ENCODE measurements around the gene PGP.

Gene PGP

DNA sequence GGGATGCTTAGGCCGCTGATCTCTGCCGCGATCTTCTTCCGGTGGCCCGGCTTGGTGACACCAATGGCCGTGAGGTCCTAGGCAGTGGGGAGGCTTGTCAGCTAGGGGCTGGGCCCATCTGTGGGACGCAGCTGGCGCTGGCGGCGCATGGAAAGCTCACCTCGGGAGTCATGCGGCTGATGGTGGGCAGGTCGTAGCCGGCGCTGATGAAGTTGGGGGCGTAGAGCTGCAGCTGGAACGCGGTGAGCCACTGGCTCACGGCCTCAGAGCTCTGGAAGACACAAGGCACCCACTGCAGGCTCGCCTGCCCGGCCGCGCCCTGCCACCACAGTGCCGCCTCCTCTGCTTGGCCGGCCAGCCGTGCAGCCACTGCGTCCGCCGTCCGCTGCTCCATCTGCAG lies 31.0 kb downstream of the PGP start:
- DNase-seq (ENCODE audit: low read depth in 3 of 3), result no peak

GRCh38 chr16:2181952-2182351 lies 32.7 kb downstream of the PGP start:
- DNase-seq (ENCODE audit: low read depth in 3 of 3), result no peak

- DNase-seq (ENCODE audit: low read depth in 3 of 3), result no peak
Observed at GRCh38 chr16:2180962-2181923, 33.4 kb downstream of the PGP start.

DNA sequence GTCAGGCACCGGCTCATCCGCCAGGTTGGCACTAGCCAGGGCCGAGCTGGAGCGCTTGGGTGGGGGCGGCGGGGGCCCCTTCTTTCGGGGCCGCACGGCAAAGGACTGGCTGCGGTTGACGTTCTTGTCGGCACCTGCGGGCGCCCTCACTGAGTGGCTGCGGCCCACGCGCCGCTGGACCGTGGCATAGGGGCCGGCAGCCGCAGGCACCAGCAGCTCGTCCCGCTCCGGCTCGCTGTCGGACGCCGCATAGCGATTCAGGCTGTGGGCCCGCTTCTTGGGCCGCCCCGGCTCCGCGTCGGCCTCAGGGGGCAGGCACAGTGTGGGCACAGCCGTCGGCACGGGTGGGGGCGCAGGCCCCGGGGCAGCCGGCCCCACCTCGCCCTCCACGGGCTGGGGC lies 34.2 kb downstream of the PGP start:
- DNase-seq (ENCODE audit: low read depth in 3 of 3), result no peak

DNA sequence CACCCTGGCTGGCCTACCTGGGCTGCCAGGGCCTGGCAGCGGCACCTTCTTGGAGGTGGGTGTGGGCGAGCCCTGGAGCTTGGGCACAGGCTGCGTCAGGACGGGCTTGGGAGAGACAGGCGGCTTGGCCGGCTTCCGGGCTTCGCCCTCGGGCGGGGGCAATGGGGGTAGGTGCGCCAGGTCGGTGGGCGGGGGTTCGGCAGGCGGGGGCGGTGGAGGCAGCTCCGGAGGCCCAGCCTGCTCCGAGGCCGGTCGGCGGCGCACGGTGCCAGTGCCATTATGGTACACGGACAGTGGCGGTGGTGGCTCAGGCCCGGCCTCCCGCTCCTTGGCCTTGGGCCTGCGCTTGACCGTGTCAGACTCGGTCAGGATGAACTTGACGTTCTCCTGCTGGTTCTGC lies 35.1 kb downstream of the PGP start:
- no peak for DNase-seq (ENCODE audit: low read depth in 3 of 3)

DNA sequence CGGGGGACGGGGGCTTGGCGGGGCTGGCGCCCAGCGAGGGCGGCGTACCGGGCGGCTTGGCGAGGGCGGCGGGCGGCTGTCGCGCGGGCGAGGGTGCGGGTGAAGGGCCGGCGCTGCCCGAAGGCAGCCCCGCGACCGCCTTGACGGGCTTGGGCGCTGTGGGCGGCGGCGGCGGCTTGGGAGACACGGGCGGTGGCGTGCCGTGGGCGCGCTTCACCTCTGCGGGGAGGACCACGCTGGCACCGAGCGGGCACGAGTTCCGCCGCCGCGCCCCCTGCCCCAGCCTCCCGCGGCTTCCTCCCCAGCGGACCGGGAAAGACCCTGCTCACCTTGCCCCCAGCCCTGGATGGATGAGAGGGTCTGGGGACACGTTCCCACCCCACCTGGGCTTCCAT lies 35.5 kb downstream of the PGP start:
- no peak for DNase-seq (ENCODE audit: low read depth in 3 of 3)

- peak in 1 of 3 experiments; percentile 15 for DNase-seq (ENCODE audit: low read depth in 3 of 3)
Observed at GRCh38 chr16:2178321-2179106, 36.1 kb downstream of the PGP start.

DNA sequence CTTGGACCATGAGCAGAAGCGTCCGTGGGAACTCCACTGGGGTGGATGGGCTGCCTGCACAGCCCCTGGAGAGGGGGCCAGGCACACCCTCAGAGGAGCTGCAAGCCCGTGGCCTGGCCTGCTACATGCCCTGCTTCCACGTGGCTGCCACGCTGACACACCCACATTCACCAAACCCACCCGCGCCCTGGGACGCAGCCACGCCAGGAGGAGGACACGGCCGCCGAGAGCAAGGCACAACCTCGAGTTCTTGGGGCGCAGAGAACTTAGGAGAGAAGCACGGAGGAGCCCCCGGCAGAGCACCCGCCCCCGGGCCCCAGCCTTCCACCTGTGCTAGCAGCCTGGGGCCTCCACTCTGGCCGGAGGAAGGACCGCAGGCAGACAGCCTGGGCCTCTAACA lies 37.1 kb downstream of the PGP start:
- no peak for DNase-seq (ENCODE audit: low read depth in 3 of 3)

DNA sequence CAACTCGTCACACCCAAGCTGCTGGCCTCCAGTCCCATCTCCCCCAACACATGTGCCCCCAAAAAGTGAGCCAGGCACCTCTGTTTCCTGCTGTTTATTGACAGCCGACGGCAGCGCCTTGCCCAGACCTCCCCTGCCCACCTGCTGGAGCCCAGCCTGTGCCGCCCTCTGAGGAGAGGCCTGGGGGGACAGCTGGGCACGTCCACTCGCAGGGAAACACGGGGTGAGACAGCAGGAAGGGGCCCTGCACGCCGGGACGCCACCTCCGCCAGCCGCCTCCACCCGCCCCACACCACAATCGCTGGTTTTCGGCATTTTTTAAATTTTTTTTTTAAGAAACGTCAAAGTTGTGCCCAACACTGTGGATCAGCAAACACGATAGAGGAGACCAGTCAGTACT lies 37.5 kb downstream of the PGP start:
- DNase-seq (ENCODE audit: low read depth in 3 of 3), result no peak

DNA sequence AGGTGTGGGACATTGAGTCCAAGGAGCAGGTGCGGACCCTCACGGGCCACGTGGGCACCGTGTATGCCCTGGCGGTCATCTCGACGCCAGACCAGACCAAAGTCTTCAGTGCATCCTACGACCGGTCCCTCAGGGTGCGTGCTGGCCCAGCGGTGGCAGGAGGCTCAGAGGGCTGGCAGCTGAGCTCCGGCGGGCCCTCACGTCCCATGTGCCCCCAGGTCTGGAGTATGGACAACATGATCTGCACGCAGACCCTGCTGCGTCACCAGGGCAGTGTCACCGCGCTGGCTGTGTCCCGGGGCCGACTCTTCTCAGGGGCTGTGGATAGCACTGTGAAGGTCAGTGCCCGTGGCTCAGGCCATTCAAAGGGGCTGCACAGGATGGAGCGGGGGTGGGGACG lies 38.6 kb downstream of the PGP start:
- DNase-seq (ENCODE audit: low read depth in 3 of 3), result no peak

GRCh38 chr16:2175454-2175853 lies 39.2 kb downstream of the PGP start:
- no peak for DNase-seq (ENCODE audit: low read depth in 3 of 3)

DNA sequence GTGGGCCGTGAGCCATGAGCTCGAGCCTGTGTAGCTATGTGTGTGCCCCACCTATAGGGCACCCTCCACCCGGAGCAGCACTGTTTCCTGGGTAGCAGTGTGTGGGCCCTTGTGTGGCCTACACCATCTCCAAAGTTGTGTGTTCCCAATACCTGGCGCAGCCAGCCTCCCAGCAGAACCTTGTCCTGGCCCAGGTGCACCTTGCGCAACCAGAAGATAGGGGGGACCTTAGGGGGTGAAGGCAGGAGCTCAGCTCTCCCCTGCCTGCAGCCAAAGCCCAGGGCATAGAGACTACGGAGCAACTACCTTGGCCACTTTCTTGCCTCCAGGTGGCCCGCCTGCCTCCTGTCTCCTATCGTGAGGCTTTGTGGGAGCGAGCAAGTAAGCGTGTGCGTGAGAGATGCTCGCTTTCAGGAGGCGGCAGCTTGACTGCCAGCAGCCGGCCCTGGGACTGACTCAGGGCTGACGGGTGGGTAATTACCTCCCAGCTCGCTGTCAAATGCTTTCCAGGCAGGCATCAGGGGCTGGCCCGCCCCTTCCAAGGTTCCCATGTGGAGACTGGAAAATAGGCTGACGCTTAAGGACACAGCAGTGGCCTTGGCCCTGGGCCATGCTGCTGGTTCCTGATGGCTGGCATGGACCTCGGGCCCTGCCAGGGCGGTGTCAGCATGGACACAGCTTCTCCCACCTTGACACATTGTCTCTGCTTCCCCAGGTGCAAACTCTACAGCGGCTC lies 40.1 kb downstream of the PGP start:
- no peak for DNase-seq (ENCODE audit: low read depth in 3 of 3)

DNA sequence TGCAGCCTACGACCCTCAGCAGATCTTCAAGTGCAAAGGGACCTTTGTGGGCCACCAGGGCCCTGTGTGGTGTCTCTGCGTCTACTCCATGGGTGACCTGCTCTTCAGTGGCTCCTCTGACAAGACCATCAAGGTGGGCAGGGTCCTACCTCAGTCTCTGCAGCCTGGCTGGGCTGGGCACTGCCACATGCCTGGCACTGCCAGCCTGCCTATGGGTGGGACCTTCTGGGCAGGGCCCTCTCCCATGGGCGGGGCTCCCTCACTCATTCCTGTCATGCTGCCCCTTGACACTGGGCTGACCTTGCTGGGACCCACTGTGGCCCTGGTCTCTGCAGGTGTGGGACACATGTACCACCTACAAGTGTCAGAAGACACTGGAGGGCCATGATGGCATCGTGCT lies 40.7 kb downstream of the PGP start:
- DNase-seq (ENCODE audit: low read depth in 3 of 3), result no peak

DNA sequence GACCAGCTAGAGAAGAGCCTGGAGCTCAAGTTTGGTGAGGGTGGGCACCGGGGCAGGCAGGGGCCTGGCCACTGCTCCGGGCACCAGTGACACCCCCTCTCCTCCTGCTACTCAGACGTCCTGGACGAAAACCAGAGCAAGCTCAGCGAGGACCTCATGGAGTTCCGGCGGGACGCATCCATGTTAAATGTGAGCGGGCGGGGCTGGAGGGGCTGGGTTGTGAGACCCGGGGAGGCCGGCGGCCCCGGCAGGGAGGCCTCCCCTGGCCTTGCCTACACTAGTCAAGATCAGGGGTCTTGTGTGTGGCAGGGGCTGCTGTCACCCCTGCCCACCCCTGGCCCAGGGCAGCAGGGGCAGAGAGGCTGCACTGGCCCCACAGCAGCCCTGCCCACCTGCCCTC lies 41.3 kb downstream of the PGP start:
- no peak for DNase-seq (ENCODE audit: low read depth in 3 of 3)

- no peak for DNase-seq (ENCODE audit: low read depth in 3 of 3)
Observed at GRCh38 chr16:2172688-2173335, 41.8 kb downstream of the PGP start.

DNA sequence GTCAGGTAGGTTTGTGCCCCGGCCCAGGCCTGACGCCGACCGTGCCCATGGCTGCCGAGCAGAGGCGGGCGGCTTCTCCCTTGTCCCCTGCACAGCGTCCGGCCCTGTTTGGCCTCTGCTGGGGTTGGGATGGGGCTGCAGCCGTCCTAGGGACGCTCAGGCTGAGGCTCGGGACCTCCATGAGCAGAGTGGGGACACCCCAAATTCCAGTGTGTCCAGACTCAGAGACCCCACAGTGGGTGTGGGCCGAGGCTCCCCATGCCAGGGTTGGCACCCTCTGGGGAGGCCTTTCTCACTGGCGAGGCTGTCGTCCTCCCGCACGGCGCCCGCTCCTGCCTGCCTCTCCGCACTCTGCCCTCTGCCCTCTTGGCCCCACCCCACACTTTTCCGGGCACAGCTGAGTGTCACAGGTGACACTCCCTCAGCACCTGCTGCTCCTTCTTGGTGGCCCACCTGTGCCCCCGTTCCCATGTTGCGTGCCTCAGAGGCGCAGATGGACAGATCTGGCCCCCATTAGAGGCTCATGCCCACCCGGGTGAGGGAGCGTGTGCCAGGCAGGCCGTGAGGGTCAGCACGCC lies 43.0 kb downstream of the PGP start:
- no peak for DNase-seq (ENCODE audit: low read depth in 3 of 3)

DNA sequence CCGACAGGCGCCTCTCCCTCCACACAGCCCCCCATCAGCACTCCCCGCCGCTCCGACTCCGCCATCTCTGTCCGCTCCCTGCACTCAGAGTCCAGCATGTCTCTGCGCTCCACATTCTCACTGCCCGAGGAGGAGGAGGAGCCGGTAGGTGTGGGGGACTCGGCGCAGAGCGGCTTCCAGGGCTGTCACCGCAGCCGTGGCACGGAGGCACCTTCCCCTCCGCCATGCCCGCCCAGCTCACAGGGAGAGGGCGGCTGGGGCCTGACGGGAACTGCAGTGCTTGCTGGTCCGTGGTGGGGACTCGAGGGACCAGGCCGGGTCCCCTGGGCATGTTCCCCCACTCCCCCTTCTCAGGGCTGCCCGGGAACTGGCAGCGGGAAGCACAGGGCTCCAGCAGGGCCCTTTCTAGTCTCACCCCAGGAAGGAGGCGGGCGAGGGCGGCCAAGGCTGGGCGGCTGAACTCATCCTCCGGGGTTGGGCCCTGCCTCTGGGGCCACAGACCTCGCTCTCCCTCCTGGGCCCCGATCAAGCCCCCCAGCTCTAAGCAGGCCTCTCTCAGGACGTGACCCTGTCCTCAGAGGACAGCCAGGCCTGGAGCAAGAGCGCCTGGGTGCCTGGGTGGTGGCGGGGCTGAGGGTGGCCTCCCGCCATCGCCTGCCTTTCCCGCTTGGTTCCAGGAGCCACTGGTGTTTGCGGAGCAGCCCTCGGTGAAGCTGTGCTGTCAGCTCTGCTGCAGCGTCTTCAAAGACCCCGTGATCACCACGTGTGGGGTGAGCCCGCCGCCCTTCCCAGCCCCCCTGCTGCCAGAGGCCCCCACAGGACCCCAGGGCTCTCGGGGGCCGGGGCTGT lies 43.8 kb downstream of the PGP start:
- DNase-seq (ENCODE audit: low read depth in 3 of 3), result no peak

GRCh38 chr16:2170080-2170479 lies 44.6 kb downstream of the PGP start:
- no peak for DNase-seq (ENCODE audit: low read depth in 3 of 3)

GRCh38 chr16:2167068-2167638 lies 47.5 kb downstream of the PGP start:
- DNase-seq (ENCODE audit: low read depth in 3 of 3), result no peak
